OCI-LY7 (cell line): ENCODE data around the gene PPM1F.

Source experiments
- EZH2phosphoT487 ChIP-seq: fragments of 200-600 bp; sonication (generic); IDR thresholded peaks from 2 replicates; pipeline ENCODE4 v1.6.1; 2018; ENCODE audit warnings: low read depth, borderline replicate concordance, mild to moderate bottlenecking, mixed run types, antibody characterized with exemption, low read length, moderate library complexity, mixed read lengths
- TF ChIP-seq, protein P1 (sequence below): fragments of 200-600 bp; sonication (generic); conservative IDR thresholded peaks from 2 replicates; pipeline ENCODE4 v1.5.1; 2014; ENCODE audit warnings: mild to moderate bottlenecking, antibody characterized with exemption, low read length, moderate library complexity, mixed read lengths

DNA sequence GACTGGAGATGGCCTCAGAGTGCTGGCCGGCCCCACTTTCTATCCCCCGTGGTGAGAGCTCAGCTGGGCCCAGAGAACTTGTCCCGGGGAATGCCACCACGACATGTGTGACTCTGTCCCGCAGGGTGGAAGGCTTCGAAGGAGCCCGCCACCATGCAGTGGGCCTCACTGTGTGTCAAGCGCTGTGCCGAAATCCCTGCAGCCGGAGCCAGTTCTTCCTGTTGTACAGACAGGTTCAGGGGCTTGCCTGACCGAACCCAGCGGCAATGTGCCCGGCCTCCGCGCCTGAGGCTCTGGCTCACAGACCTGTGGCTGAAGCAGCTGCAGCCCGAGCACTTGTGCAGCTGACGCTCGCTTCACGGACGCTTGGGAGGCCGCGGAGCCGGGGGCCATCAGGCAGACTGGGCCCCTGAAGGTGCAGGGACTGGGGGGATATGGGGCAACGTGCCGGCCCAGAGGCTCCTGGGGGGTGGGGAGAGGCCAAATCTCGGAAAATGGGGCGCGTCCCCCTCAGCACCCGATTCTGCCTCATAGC, 650 bp downstream of the PPM1F start:
- TF ChIP-seq, protein P1, sequence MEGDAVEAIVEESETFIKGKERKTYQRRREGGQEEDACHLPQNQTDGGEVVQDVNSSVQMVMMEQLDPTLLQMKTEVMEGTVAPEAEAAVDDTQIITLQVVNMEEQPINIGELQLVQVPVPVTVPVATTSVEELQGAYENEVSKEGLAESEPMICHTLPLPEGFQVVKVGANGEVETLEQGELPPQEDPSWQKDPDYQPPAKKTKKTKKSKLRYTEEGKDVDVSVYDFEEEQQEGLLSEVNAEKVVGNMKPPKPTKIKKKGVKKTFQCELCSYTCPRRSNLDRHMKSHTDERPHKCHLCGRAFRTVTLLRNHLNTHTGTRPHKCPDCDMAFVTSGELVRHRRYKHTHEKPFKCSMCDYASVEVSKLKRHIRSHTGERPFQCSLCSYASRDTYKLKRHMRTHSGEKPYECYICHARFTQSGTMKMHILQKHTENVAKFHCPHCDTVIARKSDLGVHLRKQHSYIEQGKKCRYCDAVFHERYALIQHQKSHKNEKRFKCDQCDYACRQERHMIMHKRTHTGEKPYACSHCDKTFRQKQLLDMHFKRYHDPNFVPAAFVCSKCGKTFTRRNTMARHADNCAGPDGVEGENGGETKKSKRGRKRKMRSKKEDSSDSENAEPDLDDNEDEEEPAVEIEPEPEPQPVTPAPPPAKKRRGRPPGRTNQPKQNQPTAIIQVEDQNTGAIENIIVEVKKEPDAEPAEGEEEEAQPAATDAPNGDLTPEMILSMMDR: no peak
- no peak for TF ChIP-seq EZH2phosphoT487
